NCI-H1930 (cell line): ENCODE measurements around the gene ZNF831.

Experiments
- DNase-seq, 2 experiments: peaks; one replicate each; lab custom pipeline; 2025; lab: John Stamatoyannopoulos, UW

Gene ZNF831

DNA sequence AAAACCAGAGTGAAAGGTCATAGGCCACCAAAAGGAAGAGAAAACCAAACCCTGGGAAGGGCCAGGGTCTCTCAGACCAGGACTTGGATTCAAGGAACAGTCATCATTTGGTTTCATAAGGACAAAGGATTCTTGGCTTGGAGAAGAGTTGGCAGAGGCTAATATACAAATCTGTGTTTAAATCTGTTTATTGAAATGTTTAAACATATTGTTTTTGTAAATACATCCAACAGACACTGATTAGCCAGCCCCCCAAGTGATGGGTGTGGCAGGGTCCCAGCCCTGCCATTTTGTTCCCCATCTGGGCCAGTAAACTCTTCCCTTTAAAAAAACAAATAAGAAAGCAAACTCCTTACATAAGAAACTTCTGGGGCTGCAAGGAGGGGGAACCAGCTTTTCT is 6.1 kb upstream of the ZNF831 start:
- DNase-seq: no peak

DNA sequence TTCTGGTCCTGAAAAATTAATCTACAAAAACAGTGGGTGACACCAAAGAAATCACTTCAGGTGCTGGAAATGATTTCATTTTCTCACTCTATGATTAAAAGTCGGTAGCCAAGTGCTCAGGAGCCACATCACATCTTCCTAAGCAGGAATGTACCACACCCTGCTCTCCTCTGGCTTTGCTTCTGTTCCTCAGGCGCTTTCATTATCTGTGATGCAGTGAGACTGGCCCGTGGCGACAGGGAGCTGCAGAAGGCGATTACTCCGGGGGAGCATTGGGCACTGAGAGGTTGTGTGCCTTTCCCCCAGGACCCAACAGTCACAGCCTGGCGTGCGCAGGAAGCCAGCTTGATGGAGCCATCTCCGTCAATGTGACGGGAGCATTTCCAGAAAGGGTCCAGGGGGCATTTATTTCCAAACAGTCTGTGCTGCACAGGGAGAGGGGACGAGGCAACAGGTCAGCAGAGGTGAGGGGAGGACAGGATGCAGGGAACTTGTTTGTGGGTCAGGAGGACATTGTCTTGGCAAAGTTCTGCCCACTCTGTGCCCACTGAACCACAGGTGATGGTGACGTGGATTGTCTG is 5.6 kb upstream of the ZNF831 start:
- no peak for DNase-seq

DNA sequence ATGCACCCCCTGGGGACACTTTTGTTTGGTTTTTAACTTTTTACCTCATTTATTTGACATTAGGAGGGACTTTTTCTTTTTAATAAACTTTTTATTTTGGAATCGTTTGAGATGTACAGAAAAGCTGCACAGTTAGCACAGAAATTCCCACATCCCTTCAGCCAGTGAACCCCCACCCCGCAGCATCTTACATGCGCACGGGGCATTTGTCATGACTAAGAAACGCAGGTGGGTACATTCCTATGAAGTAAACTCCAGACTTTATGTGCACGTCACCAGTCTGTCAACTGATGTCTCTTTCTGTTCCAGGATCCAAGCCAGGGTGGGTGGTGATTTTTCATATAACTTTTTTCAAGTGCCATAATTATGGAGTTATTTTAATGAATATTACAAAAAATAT is 4.9 kb upstream of the ZNF831 start:
- DNase-seq: no peak

DNA sequence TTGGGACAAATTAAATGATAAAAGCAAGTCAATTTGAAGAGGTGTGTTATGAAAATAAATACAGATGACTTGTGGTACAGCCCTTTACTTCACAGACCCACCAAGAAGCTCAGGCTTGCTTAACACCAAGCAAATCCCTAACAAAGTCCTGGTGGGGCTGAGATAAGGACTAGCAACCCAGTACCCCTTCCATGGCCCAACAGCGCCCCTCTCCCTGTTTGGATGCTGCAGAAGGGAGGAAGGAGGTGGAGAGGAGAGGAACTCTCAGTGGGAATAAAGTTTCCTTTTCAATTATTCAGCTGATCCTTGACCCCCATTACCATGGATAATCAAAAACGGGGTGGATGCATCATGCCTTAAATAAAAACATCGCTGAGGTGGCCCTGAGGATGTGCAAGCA is 4.5 kb upstream of the ZNF831 start:
- DNase-seq: no peak

DNA sequence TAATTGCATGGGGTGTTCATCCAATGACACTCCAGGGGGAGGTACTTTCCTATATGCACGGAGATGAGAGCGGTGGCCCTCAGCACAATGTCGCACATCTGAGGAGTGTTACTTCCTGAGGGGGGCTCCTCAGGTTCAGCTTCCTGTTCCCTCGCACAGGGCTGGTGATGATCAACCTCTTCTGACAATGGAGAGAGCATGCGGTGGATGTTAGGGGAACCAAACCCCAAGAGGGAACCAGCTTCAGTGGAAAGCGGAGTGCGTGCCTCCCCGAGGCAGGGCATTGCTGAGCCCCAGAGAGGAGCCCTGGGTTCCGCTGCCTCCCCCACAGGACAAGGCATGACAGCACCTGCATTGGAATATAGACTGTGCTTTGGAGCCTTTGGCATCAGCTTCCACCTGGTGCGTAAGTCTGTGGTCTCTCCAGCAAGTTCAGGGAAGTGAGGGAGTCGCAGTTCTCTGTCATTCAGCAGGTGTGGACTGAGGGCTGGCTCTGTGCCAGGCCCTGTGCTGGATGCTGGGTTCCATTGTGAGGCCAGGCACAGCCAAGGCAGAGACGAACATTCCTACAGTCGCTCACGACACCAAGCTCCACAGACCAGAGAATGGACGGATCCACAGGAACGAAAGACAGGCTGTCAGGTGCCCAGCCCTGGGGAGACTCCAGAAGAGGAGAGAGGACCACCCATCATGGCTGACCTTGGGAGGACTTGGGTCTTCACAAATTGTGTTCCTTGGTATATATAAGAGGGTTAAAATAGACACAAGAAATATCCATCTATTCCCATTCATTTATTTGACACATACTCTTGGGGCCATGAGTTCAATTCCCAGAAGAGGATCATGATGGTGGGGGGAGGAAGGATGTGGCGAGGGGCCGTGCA is 3.9 kb upstream of the ZNF831 start:
- DNase-seq: no peak

DNA sequence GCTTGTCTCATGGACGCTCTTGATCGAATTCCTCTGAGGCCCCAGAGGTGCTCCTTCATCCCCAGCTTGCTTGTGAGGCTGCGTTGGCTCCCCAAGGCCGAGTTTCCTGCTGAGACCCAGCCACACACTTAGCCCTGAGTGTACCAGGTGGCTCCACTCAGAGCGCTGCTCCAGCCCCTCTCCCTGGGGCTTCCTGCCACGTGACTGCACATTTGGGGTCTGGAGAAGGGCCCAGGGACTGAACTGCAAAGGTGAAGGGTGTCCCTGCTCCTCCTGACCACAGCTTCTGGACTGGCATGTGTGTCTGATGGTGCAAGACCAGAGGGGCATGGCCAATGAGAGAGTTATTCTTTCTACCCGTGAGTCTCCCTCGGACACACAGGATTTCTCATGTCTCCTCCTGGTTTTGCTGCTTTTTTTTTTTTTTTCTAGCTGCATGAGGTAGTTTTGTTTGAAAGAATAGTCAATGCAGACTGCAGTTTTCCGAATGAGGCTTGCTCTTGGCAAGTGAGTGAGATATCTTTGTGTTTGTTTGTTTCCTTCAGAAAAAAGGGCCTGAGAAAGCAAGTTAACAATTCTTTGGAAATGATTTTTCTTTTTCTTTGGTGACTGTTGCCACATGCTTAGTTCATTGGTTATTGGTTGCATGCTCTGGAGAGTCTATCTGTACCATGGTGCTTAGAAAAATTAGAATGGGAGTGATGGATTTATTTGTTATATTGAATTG is 3.1 kb upstream of the ZNF831 start:
- no peak for DNase-seq

DNA sequence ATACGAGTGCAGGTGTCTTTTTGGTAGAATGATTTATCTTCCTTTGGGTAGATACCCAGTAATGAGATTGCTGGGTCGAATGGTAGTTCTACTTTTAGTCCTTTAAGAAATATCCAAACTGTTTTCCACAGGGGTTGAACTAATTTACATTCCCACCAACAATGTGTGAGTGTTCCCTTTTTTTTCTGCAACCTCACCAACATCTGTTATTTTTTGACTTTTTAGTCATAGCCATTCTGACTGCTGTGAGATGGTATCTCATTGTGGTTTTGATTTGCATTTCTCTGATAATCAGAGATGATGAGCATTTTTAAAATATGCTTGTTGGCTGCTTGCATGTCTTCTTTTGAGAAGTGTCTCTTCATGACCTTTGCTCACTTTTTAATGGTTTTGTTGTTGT is 1.9 kb upstream of the ZNF831 start:
- DNase-seq: no peak

DNA sequence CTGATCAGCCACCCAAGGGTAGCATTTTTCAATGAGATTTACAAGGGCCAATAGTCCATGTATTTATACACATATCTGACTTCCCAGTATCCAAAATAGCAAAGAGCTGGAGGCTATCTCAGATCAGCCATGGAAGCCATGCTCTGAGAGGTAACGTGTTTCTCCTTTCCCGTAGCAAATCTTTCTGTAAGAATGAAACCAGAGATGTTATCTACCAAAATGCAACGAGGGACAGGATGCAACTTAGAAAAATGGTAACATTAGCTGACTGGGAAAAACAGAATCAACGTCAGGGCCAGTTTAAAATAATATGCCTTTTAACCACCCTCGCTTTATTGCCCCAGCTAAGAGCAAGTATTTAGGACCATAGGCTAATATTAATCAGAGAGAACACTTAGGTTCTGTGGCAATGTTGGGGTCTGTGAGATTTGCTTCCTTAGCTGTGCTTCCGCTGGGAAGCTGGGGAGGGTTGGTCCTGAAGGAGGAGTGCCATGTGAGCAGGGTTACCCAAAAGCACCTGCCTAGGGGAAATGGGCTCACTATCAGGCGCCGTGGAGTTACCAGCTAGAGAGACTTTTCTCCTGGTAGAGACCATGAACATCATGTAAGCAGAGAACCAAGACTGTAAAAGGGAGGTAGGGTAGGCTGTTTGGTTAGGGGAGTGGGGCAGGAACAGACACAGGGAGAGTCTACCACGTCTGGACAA is 1.2 kb downstream of the ZNF831 start:
- no peak for DNase-seq

DNA sequence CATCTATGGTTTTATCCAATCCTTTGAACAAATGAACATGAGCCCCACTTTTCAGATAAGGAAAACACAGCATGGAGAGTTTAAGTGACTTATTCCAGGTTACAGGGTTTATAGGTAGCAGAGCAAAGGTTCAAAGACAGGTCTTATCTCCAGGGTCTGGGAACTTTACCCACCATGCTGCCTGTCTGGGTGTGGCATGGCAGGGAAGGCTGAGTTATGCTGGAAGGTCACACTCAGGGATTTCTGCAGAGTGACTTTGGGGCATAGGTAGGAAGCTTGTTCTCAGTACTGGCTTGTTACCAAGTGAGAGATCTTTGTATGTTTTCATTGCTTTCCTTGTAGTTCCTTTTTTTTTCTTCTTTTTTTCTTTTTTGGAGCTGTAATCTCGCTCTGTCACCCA is 1.8 kb downstream of the ZNF831 start:
- DNase-seq: no peak

DNA sequence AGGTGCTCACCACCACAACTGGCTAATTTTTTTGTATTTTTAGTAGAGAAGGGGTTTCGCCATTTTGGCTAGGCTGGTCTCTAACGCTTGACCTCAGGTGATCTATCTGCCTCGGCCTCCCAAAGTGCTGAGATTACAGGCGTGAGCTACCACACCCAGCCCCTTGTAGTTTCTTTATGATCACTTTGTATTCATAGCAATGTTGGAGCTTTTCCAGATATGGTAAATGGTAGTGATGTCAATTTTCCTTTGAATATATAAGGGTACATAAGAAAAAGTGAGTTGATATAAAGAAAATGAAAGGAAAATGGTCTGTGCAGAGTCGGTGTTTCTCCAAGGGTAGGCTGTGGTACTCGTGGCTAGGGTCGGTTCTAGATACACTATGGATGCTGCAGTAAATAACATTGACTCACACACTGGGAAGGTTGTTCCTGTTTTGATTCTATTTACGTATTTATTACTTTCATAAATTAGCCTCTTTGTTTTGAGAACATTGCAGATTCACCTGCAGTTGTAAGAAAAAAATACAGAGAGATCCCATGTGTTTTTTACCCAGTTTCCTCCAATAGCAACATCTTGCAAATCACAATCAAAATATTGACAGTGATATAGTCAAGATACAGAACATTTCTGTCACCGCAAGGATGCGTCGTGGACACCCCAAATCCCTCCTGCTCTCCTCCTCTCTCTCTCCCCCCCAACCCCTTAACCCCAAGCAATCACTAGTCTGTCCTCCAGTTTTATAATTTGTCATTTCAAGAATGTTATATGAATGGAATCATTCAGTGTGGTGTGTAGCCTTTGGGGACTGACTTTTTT is 2.5 kb downstream of the ZNF831 start:
- no peak for DNase-seq

DNA sequence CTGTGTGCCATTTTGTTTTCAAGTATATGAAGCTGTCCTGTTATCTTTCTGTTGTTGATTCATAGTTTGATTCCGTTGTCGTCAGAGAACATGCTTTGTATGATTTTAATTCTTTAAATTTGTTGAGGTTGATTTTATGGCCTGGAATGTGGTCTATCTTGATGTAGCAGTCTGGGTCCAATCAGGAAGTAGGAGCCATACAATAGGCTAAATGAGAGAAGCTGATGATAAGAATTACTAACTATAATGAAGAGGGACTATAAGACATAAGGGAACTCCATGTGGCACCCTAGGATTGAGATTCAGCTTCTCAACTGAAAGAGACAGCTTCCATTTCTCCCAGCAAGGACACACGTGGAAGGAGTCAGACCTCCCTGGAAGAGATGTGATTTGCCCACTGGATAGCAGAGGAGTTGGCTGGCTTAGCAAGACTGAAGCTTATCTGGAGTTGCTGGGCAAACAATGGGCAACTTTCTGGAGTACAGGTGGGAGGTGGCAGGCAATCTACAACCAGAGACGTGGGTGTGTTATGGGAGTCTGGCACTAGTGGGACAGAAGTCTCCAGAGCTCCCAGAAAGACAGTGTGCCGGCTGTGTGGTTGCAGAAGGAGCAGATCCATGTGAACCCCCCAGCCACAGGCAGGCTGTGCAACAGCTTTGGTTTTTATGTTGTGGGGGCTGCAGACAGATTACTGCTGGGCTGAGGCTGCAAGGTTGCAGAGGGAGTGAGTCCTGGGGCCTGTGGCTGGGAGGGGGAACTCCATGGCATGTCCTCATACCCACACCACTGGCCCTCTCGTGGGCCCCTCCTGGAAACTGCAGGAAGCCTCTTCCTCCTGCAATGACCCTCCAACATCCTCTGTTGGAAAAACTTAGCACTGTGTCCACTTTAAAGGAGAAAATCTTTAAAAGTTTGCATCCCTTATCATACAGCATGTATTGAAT is 7.1 kb downstream of the ZNF831 start:
- DNase-seq: no peak

DNA sequence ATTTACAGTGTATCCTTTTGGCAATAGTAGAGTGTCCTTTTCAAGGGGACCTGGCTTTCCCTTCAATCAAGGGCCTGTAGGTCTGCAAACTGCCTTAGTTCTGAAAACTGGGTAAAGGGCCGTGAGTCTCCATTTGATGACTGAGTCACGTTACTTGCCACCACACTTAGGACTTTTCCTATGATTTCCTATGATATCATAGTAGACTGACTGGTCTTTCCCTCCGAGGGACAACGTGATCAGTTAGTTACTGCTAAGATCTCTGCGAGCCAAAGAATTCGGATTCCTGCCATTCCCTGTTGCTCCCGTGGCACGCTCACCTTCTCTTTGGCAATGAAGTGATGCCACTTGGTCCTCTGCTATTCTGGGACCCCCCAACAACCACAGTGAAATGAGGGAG is 8.4 kb downstream of the ZNF831 start:
- no peak for DNase-seq

DNA sequence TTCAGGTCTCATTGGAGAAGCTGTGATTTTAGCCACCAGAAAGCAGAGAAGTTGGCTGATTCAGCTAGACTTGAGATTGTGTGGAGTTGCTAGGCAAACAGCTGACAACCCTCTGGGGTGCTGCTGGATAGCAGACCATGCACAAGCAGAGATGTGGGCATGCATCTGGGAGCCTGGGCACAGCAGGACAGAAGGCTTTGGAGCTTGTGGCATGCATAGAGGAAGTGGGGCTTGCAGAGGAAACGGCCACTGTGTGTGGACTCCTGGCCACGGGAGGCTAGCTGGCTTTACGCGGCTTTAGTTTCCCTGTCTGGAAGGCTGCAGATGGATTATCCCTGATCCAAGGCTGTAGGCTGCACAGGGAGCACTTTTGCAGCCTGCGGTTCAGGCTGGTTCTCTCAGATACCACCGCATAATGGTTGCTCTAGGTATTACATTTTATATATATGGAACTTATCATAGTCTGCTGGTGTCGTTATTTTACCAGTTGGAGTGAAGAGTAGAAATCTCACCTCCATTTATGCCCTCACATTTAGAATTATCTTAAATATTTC is 10.4 kb downstream of the ZNF831 start:
- DNase-seq: no peak

DNA sequence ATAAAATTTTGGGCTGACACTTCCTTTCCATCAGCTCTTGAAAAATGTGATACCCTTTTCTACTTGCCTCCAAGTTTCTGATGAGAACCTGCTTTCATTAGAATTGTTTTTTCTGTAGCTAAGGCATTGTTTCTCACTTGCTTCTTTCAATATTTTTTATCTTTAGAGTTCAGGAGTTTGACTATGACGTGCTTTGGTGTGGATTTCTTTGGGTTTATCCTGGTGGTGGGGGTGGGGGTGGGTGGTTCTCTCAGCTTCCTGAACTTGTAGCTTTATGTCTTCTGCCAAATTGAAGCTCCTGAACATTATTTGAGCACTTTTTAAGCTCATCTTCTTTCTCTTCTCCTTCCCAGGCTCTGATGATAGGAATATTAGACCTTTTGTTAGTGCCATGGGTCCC is 11.4 kb downstream of the ZNF831 start:
- DNase-seq: no peak

DNA sequence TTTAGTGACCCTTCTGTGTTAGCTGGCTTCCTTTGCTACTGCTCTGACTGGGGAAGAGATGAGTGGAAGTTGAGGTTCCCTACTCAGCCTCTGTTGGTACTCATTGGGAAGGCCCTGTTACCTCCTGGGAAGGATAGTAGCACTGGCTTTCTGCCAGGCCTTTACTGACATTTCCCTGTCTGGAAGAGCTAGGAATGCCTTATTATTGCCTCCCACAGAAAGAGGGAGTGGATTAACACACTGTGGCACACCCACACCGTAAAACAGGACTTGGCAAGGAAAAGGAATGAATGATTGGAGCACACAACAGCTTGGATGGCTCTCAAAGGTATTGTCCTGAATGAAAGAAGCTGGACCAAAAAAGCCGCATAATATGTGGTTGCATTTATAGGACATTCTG is 12.2 kb downstream of the ZNF831 start:
- DNase-seq: no peak

DNA sequence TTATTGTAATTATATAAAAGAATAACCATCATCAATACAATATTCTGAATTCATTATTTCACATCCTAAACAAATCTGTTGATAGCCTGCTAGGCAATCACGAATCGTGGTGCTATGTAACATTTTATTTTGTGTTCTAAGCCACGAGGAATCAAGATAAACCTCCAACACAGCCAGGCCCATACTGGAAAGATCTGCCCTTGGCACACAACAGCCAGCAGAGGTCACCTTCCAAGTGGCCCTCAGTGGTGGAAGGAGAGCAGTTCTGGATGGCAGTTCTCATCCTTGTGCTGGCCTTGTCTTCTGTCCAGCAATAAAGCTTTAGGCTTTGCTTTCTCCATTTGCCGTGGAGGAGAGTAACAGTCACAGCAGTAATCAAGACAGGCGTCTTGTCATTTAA is 13.2 kb downstream of the ZNF831 start:
- DNase-seq: no peak

DNA sequence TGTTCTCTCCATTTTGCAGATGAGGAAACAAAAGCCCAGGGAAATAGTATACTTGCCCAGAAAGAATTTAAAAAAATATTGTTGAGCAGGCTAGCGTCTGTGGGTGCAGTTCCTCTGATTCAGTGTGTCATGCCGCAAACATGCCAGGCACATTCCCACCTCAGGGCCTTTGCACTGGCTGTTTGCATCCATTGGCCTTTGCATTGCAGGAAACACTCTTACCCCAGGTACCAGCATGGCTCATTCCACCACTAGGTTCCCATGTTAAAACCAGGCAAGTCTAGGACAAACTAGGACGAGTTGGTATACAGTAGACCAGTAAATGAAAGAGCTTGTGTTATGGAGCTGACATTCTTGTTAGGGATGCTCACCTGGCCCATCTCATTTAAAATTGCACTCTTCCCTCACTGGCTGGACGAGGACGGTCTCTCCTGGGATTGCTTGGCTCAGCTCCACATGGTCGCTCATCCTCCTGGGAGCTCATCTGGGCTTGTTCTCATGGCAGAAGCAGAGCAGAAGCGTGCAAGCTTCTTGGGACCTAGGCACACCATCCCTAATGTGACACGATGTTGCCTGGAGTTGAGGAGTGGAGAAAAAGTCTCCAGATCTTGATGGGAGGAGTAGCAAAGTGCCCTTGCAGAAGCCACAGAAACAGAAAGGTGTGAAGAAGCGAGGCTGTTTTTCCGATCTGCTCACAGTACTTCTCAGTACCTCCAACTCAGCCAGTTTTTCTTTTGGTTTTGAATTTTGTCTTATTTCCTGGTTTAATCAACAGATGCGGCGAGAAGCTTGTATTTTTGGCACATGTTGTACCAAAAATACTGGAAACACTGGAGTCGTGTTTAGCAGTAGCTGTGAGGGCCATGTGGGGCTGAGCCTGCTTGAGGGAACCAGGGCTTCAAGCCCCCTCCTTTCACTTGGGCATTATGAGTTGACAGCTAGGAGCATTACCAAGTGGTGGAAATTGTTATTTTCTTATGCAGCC is 13.9 kb downstream of the ZNF831 start:
- no peak for DNase-seq

DNA sequence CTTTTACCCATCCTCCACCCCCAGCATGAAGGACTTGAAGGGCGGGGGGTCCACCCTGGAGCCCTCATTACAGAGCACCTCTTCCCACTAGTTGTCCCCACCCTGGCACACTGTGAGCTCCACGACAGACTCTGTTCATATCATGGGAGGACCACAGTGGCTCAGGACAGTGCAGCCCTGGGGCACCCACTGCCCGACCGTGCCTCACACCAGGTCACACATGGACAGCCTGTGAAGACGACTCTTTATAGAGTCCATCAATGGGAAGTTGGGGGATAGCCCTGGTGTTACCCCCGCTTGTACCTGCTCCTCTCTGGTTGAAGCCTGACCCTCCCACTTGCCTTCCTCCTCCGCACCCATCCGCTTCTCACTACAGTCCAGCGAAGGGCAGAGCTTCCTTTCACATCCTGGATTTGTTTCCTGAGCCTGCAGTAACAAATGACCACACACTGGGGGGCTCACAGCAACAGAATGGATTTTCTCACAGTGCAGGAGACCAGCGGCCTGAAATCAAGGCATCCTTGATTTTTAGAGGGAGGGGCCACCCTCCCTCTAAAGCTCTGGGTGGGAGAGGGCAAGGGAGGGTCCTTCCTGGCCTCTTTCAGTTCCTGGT is 15.5 kb downstream of the ZNF831 start:
- no peak for DNase-seq

DNA sequence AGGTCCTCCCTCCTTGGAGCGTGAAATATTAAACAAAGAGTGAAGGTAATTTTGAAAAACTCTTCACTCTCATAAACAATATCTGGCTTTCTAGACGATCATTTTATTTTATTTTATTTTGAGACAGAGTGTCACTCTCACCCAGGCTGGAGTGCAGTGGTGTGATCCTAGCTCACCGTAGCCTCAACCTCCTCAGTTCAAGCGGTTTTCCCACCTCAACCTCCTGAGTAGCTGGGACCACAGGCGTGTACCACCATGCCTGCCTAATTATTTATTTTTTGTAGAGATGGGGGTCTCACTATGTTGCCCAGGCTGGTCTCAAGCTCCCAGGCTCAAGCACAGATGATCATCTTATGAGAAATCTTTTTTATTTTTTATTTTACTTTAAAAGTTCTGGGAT is 16.4 kb downstream of the ZNF831 start:
- DNase-seq: no peak
